WTC11 (cell line): ENCODE data around the gene INO80B. TPM values are rescaled to one million over a fixed set of nuclear protein-coding genes. Genes with fewer than 3 reads are reported as not detected.

Experiments used
- ATAC-seq: fragments of 200-7000 bp; cut with Tn5 transposase; 2 replicates; pipeline ENCODE4 v1.10.0; 2021; ENCODE audit warnings: mild to moderate bottlenecking, moderate library complexity
- CTCF ChIA-PET: fragments of 300-600 bp; sonication (Branson Sonifier 250); formaldehyde crosslinking; loops from one replicate; lab custom pipeline; 2021; ENCODE audit warnings: antibody characterized with exemption; lab: Charles Lee
- POLR2A ChIA-PET: fragments of 350-600 bp; sonication (Branson Sonifier 250); formaldehyde crosslinking; loops from one replicate; lab custom pipeline; 2021; ENCODE audit warnings: antibody characterized with exemption; lab: Charles Lee
- DNase-seq: peaks from one replicate; pipeline ENCODE4 v3.0.0; 2021; ENCODE audit warnings: low spot score
- H3K27ac Mint-ChIP-seq: 2 replicates; pipeline ENCODE4 v1.8.0; 2021; ENCODE audit warnings: mixed read lengths
- H3K27me3 Mint-ChIP-seq: 2 replicates; pipeline ENCODE4 v1.8.0; 2021; ENCODE audit warnings: low read depth, mild to moderate bottlenecking, moderate library complexity, mixed read lengths
- H3K36me3 Mint-ChIP-seq: 2 replicates; pipeline ENCODE4 v1.8.0; 2021; ENCODE audit warnings: mixed read lengths
- H3K4me1 Mint-ChIP-seq: 2 replicates; pipeline ENCODE4 v1.8.0; 2022; ENCODE audit warnings: mixed read lengths
- H3K4me3 Mint-ChIP-seq: 2 replicates; pipeline ENCODE4 v1.8.0; 2021; ENCODE audit warnings: mild to moderate bottlenecking, moderate library complexity, mixed read lengths
- H3K9me3 Mint-ChIP-seq: 2 replicates; pipeline ENCODE4 v1.8.0; 2021; ENCODE audit warnings: mixed read lengths
- AR ChIP-seq: fragments of 250-450 bp; sonication (Bioruptor Pico); IDR thresholded peaks from 2 replicates; pipeline ENCODE4 v1.9.0; 2021; ENCODE audit warnings: mild to moderate bottlenecking
- CREM ChIP-seq: sonication (generic); formaldehyde crosslinking; IDR thresholded peaks from 2 replicates; pipeline ENCODE4 v1.8.1; 2022; ENCODE audit warnings: mild to moderate bottlenecking, missing genetic modification reagents, moderate library complexity
- ESRRA ChIP-seq: sonication (generic); formaldehyde crosslinking; IDR thresholded peaks from 2 replicates; pipeline ENCODE4 v1.8.1; 2022; ENCODE audit warnings: mild to moderate bottlenecking, missing genetic modification reagents, borderline replicate concordance
- FOXJ3 ChIP-seq: sonication (generic); formaldehyde crosslinking; IDR thresholded peaks from 2 replicates; pipeline ENCODE4 v1.9.0; 2021; ENCODE audit warnings: missing genetic modification reagents, mild to moderate bottlenecking, borderline replicate concordance
- JAZF1 ChIP-seq: fragments of 250-450 bp; sonication (Bioruptor Pico); IDR thresholded peaks from 2 replicates; pipeline ENCODE4 v1.9.0; 2021; ENCODE audit warnings: moderate library complexity, mild to moderate bottlenecking, inconsistent platforms
- JUN ChIP-seq: sonication (generic); formaldehyde crosslinking; IDR thresholded peaks from 2 replicates; pipeline ENCODE4 v1.8.0; 2023; ENCODE audit warnings: mild to moderate bottlenecking, missing genetic modification reagents
- MAX ChIP-seq: sonication (generic); formaldehyde crosslinking; IDR thresholded peaks from 2 replicates; pipeline ENCODE4 v1.8.0; 2022; ENCODE audit warnings: mild to moderate bottlenecking, missing genetic modification reagents
- RELA ChIP-seq: sonication (generic); formaldehyde crosslinking; IDR thresholded peaks from 2 replicates; pipeline ENCODE4 v1.8.1; 2022; ENCODE audit warnings: missing genetic modification reagents, mild to moderate bottlenecking, borderline replicate concordance
- SOX15 ChIP-seq: fragments of 250-450 bp; sonication (Bioruptor Pico); IDR thresholded peaks from 2 replicates; pipeline ENCODE4 v1.9.0; 2021; ENCODE audit warnings: mild to moderate bottlenecking
- TEAD1 ChIP-seq: sonication (generic); formaldehyde crosslinking; IDR thresholded peaks from 2 replicates; pipeline ENCODE4 v1.8.0; 2022; ENCODE audit warnings: mild to moderate bottlenecking, missing genetic modification reagents
- ZNF121 ChIP-seq: sonication (generic); formaldehyde crosslinking; IDR thresholded peaks from 2 replicates; pipeline ENCODE4 v1.8.0; 2023; ENCODE audit warnings: missing genetic modification reagents
- ZNF281 ChIP-seq: sonication (generic); formaldehyde crosslinking; IDR thresholded peaks from 2 replicates; pipeline ENCODE4 v1.8.0; 2023; ENCODE audit warnings: mild to moderate bottlenecking, missing genetic modification reagents
- ZSCAN18 ChIP-seq: fragments of 250-450 bp; sonication (Bioruptor Pico); IDR thresholded peaks from 2 replicates; pipeline ENCODE4 v2.1.2; 2022; ENCODE audit warnings: mild to moderate bottlenecking, moderate library complexity
- total RNA-seq: library from RNA; stranded (reverse); gene quantifications from 3 replicates; pipeline ENCODE4 v1.2.3, GENCODE V29; 2021
- TF ChIP-seq, protein P1 (sequence below): sonication (generic); formaldehyde crosslinking; IDR thresholded peaks from 2 replicates; pipeline ENCODE4 v1.8.1; 2023; ENCODE audit warnings: mild to moderate bottlenecking, missing genetic modification reagents
- TF ChIP-seq, protein P2 (sequence below): sonication (generic); formaldehyde crosslinking; IDR thresholded peaks from 2 replicates; pipeline ENCODE4 v1.8.1; 2022; ENCODE audit warnings: mild to moderate bottlenecking, missing genetic modification reagents, moderate library complexity, borderline replicate concordance
- TF ChIP-seq, protein P3 (sequence below): sonication (generic); formaldehyde crosslinking; IDR thresholded peaks from 2 replicates; pipeline ENCODE4 v1.8.0; 2022; ENCODE audit warnings: missing genetic modification reagents
- TF ChIP-seq, protein P4 (sequence below): sonication (generic); formaldehyde crosslinking; IDR thresholded peaks from 2 replicates; pipeline ENCODE4 v1.8.1; 2023; ENCODE audit warnings: mild to moderate bottlenecking, missing genetic modification reagents

INO80B gene
- total RNA-seq, 1 experiment from 2014 or later = 20.2 TPM

GRCh38 chr2:74417197-74417596 lies 37.7 kb upstream of the INO80B start (continued):
- no peak for TF ChIP-seq AR

GRCh38 chr2:74417763-74418162 lies 37.1 kb upstream of the INO80B start:
- DNase-seq (no peak), ATAC-seq (no peak)
- no peak overlapping the region for H3K27ac Mint-ChIP-seq
- H3K9me3 Mint-ChIP-seq = no peaks in the 10 kb centered on the region
- ChIA-PET POLR2A (no interaction called here), CTCF (interaction anchor here (1.0 to 1.4 kb wide), 2 partner anchors 26 to 83 kb away, joined by 3 to 4 read pairs; no protein-coding TSS in a partner anchor)
- H3K27me3 Mint-ChIP-seq = peaks cover 74% of the 10 kb centered on the region
- H3K4me1 Mint-ChIP-seq = peaks cover 23% of the 10 kb centered on the region
- no peak overlapping the region for H3K4me3 Mint-ChIP-seq
- no peak for TF ChIP-seq TEAD1 (CRISPR knock-in tag)
- TF ChIP-seq, protein P1, sequence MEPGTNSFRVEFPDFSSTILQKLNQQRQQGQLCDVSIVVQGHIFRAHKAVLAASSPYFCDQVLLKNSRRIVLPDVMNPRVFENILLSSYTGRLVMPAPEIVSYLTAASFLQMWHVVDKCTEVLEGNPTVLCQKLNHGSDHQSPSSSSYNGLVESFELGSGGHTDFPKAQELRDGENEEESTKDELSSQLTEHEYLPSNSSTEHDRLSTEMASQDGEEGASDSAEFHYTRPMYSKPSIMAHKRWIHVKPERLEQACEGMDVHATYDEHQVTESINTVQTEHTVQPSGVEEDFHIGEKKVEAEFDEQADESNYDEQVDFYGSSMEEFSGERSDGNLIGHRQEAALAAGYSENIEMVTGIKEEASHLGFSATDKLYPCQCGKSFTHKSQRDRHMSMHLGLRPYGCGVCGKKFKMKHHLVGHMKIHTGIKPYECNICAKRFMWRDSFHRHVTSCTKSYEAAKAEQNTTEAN (CRISPR knock-in tag) = no peak
- TF ChIP-seq, protein P2, sequence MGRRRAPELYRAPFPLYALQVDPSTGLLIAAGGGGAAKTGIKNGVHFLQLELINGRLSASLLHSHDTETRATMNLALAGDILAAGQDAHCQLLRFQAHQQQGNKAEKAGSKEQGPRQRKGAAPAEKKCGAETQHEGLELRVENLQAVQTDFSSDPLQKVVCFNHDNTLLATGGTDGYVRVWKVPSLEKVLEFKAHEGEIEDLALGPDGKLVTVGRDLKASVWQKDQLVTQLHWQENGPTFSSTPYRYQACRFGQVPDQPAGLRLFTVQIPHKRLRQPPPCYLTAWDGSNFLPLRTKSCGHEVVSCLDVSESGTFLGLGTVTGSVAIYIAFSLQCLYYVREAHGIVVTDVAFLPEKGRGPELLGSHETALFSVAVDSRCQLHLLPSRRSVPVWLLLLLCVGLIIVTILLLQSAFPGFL (CRISPR knock-in tag) = no peak
- TF ChIP-seq, protein P3, sequence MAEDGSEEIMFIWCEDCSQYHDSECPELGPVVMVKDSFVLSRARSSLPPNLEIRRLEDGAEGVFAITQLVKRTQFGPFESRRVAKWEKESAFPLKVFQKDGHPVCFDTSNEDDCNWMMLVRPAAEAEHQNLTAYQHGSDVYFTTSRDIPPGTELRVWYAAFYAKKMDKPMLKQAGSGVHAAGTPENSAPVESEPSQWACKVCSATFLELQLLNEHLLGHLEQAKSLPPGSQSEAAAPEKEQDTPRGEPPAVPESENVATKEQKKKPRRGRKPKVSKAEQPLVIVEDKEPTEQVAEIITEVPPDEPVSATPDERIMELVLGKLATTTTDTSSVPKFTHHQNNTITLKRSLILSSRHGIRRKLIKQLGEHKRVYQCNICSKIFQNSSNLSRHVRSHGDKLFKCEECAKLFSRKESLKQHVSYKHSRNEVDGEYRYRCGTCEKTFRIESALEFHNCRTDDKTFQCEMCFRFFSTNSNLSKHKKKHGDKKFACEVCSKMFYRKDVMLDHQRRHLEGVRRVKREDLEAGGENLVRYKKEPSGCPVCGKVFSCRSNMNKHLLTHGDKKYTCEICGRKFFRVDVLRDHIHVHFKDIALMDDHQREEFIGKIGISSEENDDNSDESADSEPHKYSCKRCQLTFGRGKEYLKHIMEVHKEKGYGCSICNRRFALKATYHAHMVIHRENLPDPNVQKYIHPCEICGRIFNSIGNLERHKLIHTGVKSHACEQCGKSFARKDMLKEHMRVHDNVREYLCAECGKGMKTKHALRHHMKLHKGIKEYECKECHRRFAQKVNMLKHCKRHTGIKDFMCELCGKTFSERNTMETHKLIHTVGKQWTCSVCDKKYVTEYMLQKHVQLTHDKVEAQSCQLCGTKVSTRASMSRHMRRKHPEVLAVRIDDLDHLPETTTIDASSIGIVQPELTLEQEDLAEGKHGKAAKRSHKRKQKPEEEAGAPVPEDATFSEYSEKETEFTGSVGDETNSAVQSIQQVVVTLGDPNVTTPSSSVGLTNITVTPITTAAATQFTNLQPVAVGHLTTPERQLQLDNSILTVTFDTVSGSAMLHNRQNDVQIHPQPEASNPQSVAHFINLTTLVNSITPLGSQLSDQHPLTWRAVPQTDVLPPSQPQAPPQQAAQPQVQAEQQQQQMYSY = no peak
- no peak for TF ChIP-seq ESRRA
- TF ChIP-seq ZNF281 = no peak
- TF ChIP-seq CREM (CRISPR knock-in tag) = no peak
- no peak for TF ChIP-seq ZSCAN18
- no peak for TF ChIP-seq JUN (CRISPR knock-in tag)
- TF ChIP-seq MAX (CRISPR knock-in tag) = no peak
- TF ChIP-seq SOX15 (CRISPR knock-in tag) = no peak
- no peak for TF ChIP-seq JAZF1 (CRISPR knock-in tag)
- no peak for TF ChIP-seq ZNF121 (CRISPR knock-in tag)
- TF ChIP-seq RELA = no peak
- no peak for TF ChIP-seq FOXJ3 (CRISPR knock-in tag)
- TF ChIP-seq, protein P4, sequence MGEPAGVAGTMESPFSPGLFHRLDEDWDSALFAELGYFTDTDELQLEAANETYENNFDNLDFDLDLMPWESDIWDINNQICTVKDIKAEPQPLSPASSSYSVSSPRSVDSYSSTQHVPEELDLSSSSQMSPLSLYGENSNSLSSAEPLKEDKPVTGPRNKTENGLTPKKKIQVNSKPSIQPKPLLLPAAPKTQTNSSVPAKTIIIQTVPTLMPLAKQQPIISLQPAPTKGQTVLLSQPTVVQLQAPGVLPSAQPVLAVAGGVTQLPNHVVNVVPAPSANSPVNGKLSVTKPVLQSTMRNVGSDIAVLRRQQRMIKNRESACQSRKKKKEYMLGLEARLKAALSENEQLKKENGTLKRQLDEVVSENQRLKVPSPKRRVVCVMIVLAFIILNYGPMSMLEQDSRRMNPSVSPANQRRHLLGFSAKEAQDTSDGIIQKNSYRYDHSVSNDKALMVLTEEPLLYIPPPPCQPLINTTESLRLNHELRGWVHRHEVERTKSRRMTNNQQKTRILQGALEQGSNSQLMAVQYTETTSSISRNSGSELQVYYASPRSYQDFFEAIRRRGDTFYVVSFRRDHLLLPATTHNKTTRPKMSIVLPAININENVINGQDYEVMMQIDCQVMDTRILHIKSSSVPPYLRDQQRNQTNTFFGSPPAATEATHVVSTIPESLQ (CRISPR knock-in tag) = no peak
- no peaks in the 10 kb centered on the region for H3K36me3 Mint-ChIP-seq
